Mesendoderm (in vitro differentiated cells): ENCODE results near the gene TREML2.

ENCODE experiments used
- DNase-seq: peaks from one replicate; pipeline ENCODE4 v3.0.0; 2013
- H2AK5ac ChIP-seq: 2 replicates; pipeline ENCODE4 v1.6.1; 2013; ENCODE audit warnings: low read length, inconsistent platforms
- H2BK120ac ChIP-seq: 2 replicates; pipeline ENCODE4 v1.6.1; 2013; ENCODE audit warnings: low read depth, mild to moderate bottlenecking, low read length, moderate library complexity, mixed read lengths
- H2BK15ac ChIP-seq: replicated peaks from 2 replicates; pipeline ENCODE4 v1.6.1; 2013; ENCODE audit warnings: low read depth, mild to moderate bottlenecking, moderate library complexity
- H2BK5ac ChIP-seq: 2 replicates; pipeline ENCODE4 v1.6.1; 2013; ENCODE audit warnings: low read length, inconsistent platforms
- H3K18ac ChIP-seq: 2 replicates; pipeline ENCODE4 v1.6.1; 2013; ENCODE audit warnings: mild to moderate bottlenecking, low read length, mixed read lengths
- H3K23ac ChIP-seq: one replicate; pipeline ENCODE4 v1.6.1; 2013; ENCODE audit warnings: low read length
- H3K27ac ChIP-seq: 2 replicates; pipeline ENCODE4 v1.5.1; 2013; ENCODE audit warnings: low read depth, mild to moderate bottlenecking, inconsistent platforms, low read length, moderate library complexity
- H3K27me3 ChIP-seq: 2 replicates; pipeline ENCODE4 v1.6.1; 2013; ENCODE audit warnings: low read length, control low read depth, mild to moderate bottlenecking, inconsistent platforms; ENCODE audit not compliant: insufficient read depth, poor library complexity
- H3K36me3 ChIP-seq: 2 replicates; pipeline ENCODE4 v1.6.1; 2013; ENCODE audit warnings: low read length, inconsistent platforms; ENCODE audit not compliant: control insufficient read depth, insufficient read depth
- H3K4ac ChIP-seq: one replicate; pipeline ENCODE4 v1.6.1; 2013; ENCODE audit warnings: low read depth, mild to moderate bottlenecking, low read length, moderate library complexity
- H3K4me1 ChIP-seq: 2 replicates; pipeline ENCODE4 v1.6.1; 2013; ENCODE audit warnings: low read depth, low read length, inconsistent platforms; ENCODE audit not compliant: control insufficient read depth
- H3K4me2 ChIP-seq: 2 replicates; pipeline ENCODE4 v1.6.1; 2013; ENCODE audit warnings: low read length
- H3K4me3 ChIP-seq: 2 replicates; pipeline ENCODE4 v1.5.1; 2013; ENCODE audit warnings: mild to moderate bottlenecking, low read length
- H3K56ac ChIP-seq: one replicate; pipeline ENCODE4 v1.6.1; 2013; ENCODE audit warnings: low read length
- H3K79me1 ChIP-seq: 2 replicates; pipeline ENCODE4 v1.6.1; 2013; ENCODE audit warnings: low read length, inconsistent platforms
- H3K79me2 ChIP-seq: 2 replicates; pipeline ENCODE4 v1.6.1; 2013; ENCODE audit warnings: mild to moderate bottlenecking, low read length; ENCODE audit not compliant: control insufficient read depth, insufficient read depth
- H3K9ac ChIP-seq: 2 replicates; pipeline ENCODE4 v1.6.1; 2013; ENCODE audit warnings: low read length, inconsistent platforms
- H4K5ac ChIP-seq: one replicate; pipeline ENCODE4 v1.6.1; 2013; ENCODE audit warnings: low read length
- H4K8ac ChIP-seq: one replicate; pipeline ENCODE4 v1.6.1; 2013; ENCODE audit warnings: low read depth, mild to moderate bottlenecking, control low read depth, low read length, moderate library complexity
- WGBS: extraction: QIAGEN DNeasy Blood & Tissue Kit; methylation state at CpG from one replicate; pipeline ENCODE4 v1.1.7; 2013; ENCODE audit warnings: low lambda C conversion rate, missing lambda C conversion rate; ENCODE audit not compliant: insufficient coverage; ENCODE audit errors: extremely low coverage; 5-methylcytosine and 5-hydroxymethylcytosine counted together

TREML2 gene

GRCh38 chr6:41162687-41163418 is 38.1 kb downstream of the TREML2 start, which contains the start of gene TREM2:
Gene TREM2, minus strand, starts transcription at chr6:41163116. Its CDS starts 34 bp downstream, at chr6:41163082.
- no peak for DNase-seq
- WGBS, result no CpG with 5 or more reads among the region's 10 CpGs
- H2BK15ac ChIP-seq, result no peak within 1 kb of the TSS
- no peak within 1 kb of the TSS for H3K4me2 ChIP-seq
- no peaks in the 10 kb centered on the region for H3K27me3 ChIP-seq
- H3K27ac ChIP-seq, result no peak within 1 kb of the TSS
- no peak within 1 kb of the TSS for H2BK120ac ChIP-seq
- no peak within 1 kb of the TSS for H3K4ac ChIP-seq
- no peak within 1 kb of the TSS for H3K9ac ChIP-seq
- H3K4me1 ChIP-seq, result no peaks in the 10 kb centered on the region
- H3K4me3 ChIP-seq, result no peak within 1 kb of the TSS
- no peak within 1 kb of the TSS for H3K18ac ChIP-seq
- H3K23ac ChIP-seq, result no peak within 1 kb of the TSS
- H4K5ac ChIP-seq, result no peak within 1 kb of the TSS
- no peaks in the 10 kb centered on the region for H3K36me3 ChIP-seq
- H3K79me1 ChIP-seq, result no peaks in the 10 kb centered on the region
- no peak within 1 kb of the TSS for H2AK5ac ChIP-seq
- no peaks in the 10 kb centered on the region for H3K79me2 ChIP-seq
- no peak within 1 kb of the TSS for H4K8ac ChIP-seq
- no peak within 1 kb of the TSS for H3K56ac ChIP-seq
- no peak within 1 kb of the TSS for H2BK5ac ChIP-seq

DNA sequence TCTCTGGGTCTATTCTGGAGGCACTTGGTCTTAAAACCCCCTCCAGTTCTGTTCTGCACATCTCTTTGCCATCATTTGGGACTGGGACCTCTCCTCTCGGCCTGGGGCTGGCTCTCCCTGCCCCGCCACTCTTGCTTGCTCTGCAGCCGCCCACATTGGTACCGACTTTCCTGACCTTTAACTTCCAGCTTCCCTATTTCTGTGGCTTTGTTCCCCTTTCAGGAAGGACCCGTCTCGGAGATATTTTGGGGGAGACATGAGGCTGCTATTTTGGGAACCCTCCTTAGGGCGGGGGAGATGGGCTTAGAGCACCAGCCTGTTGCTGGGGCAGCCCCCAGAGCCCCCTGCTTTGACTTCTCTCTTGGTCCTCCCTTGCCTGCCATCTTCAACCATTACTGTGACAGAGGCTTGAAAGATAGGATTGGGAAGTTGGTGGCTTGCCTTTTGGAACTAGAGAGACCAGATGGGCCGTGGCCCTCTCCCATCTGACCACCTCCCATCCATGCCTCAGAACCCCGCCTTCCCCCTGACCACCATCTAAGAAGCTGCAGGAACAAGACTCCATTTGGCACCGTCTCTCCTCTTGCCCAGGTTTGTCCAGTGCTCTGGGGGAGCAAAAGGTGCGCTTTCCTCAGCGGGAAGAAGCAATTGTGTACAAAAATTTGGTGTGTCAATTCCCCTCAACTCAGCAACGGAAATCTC is 38.9 kb downstream of the TREML2 start:
- no peak overlapping the region for H3K9ac ChIP-seq
- no peak overlapping the region for H4K5ac ChIP-seq
- H3K27me3 ChIP-seq, result no peaks in the 10 kb centered on the region
- no peaks in the 10 kb centered on the region for H3K79me1 ChIP-seq
- H3K56ac ChIP-seq, result no peak overlapping the region
- no peaks in the 10 kb centered on the region for H3K36me3 ChIP-seq
- no peak overlapping the region for H2BK15ac ChIP-seq
- no peaks in the 10 kb centered on the region for H3K79me2 ChIP-seq
- no peak overlapping the region for H3K4me2 ChIP-seq
- H3K18ac ChIP-seq, result no peak overlapping the region
- no peak overlapping the region for H3K23ac ChIP-seq
- no peak for DNase-seq
- H3K4me3 ChIP-seq, result no peak overlapping the region
- H2AK5ac ChIP-seq, result no peak overlapping the region
- H4K8ac ChIP-seq, result no peak overlapping the region
- H3K27ac ChIP-seq, result no peak overlapping the region
- no peak overlapping the region for H2BK120ac ChIP-seq
- no peak overlapping the region for H2BK5ac ChIP-seq
- no CpG with 5 or more reads among the region's 13 CpGs for WGBS
- H3K4ac ChIP-seq, result no peak overlapping the region
- H3K4me1 ChIP-seq, result no peaks in the 10 kb centered on the region

DNA sequence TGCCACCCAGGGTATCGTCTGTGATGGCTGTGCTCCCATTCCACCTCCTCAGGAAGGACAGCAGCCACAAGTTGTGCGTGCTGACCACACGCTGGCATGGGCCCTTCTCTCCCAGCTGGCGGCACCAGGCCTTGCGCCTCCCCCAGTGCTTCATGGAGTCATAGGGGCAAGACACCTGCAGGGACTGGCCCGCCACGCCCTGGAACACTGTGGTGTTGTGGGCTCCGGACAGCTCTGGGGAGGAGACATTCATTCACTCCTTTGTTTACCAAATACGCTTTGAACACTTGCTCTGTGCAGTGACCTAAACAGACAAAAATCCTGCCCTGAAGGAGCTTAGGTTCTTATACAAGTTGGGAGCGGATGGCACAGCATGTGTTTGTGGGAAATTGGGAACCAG is 39.6 kb downstream of the TREML2 start:
- DNase-seq, result no peak
- no peak overlapping the region for H3K4me3 ChIP-seq
- H3K4me1 ChIP-seq, result no peaks in the 10 kb centered on the region

GRCh38 chr6:41160933-41161332 is 40.0 kb downstream of the TREML2 start:
- H3K9ac ChIP-seq, result no peak overlapping the region
- H2BK15ac ChIP-seq, result no peak overlapping the region
- H3K4ac ChIP-seq, result no peak overlapping the region
- DNase-seq, result no peak
- no peak overlapping the region for H2BK120ac ChIP-seq
- H3K4me2 ChIP-seq, result no peak overlapping the region
- H3K27ac ChIP-seq, result no peak overlapping the region
- no peak overlapping the region for H3K18ac ChIP-seq
- H4K5ac ChIP-seq, result no peak overlapping the region
- H3K23ac ChIP-seq, result no peak overlapping the region
- no peak overlapping the region for H2BK5ac ChIP-seq
- no peaks in the 10 kb centered on the region for H3K36me3 ChIP-seq
- H4K8ac ChIP-seq, result no peak overlapping the region
- no peak overlapping the region for H3K4me3 ChIP-seq
- no peaks in the 10 kb centered on the region for H3K27me3 ChIP-seq
- WGBS, result no CpG with 5 or more reads among the region's 3 CpGs
- no peak overlapping the region for H2AK5ac ChIP-seq
- H3K56ac ChIP-seq, result no peak overlapping the region
- H3K79me1 ChIP-seq, result no peaks in the 10 kb centered on the region
- no peaks in the 10 kb centered on the region for H3K4me1 ChIP-seq
- H3K79me2 ChIP-seq, result no peaks in the 10 kb centered on the region

More for the DNA sequence above, 39.6 kb downstream of the TREML2 start:
- no peaks in the 10 kb centered on the region for H3K79me2 ChIP-seq
- no peaks in the 10 kb centered on the region for H3K27me3 ChIP-seq
- H3K4me2 ChIP-seq, result no peak overlapping the region
- WGBS, result no CpG with 5 or more reads among the region's 10 CpGs
- no peak overlapping the region for H4K8ac ChIP-seq
- H2AK5ac ChIP-seq, result no peak overlapping the region
- H4K5ac ChIP-seq, result no peak overlapping the region
- H3K9ac ChIP-seq, result no peak overlapping the region
- H3K18ac ChIP-seq, result no peak overlapping the region
- H3K27ac ChIP-seq, result no peak overlapping the region
- H2BK15ac ChIP-seq, result no peak overlapping the region
- no peak overlapping the region for H3K4ac ChIP-seq
- no peak overlapping the region for H2BK120ac ChIP-seq
- no peaks in the 10 kb centered on the region for H3K79me1 ChIP-seq
- no peaks in the 10 kb centered on the region for H3K36me3 ChIP-seq
- H3K56ac ChIP-seq, result no peak overlapping the region
- H2BK5ac ChIP-seq, result no peak overlapping the region
- H3K23ac ChIP-seq, result no peak overlapping the region

GRCh38 chr6:41159415-41160082 is 41.4 kb downstream of the TREML2 start:
- no peaks in the 10 kb centered on the region for H3K27me3 ChIP-seq
- WGBS, result no CpG with 5 or more reads among the region's 12 CpGs

More at GRCh38 chr6:41159415-41160082, 41.4 kb downstream of the TREML2 start:
- no peak overlapping the region for H3K4me3 ChIP-seq
- H3K27ac ChIP-seq, result no peak overlapping the region
- no peaks in the 10 kb centered on the region for H3K79me1 ChIP-seq
- no peak overlapping the region for H3K56ac ChIP-seq
- H2BK15ac ChIP-seq, result no peak overlapping the region
- H3K4me2 ChIP-seq, result no peak overlapping the region
- H3K18ac ChIP-seq, result no peak overlapping the region
- no peak for DNase-seq
- no peaks in the 10 kb centered on the region for H3K36me3 ChIP-seq
- no peak overlapping the region for H2BK120ac ChIP-seq
- no peak overlapping the region for H3K9ac ChIP-seq
- H3K23ac ChIP-seq, result no peak overlapping the region
- no peak overlapping the region for H4K8ac ChIP-seq
- no peaks in the 10 kb centered on the region for H3K4me1 ChIP-seq
- H3K79me2 ChIP-seq, result no peaks in the 10 kb centered on the region
- no peak overlapping the region for H2AK5ac ChIP-seq
- no peak overlapping the region for H4K5ac ChIP-seq
- no peak overlapping the region for H2BK5ac ChIP-seq
- H3K4ac ChIP-seq, result no peak overlapping the region
